Fibroblast of mammary gland (primary cell): ENCODE measurements around the gene RBM15B.

Source experiments
- DNase-seq: peaks from one replicate; pipeline ENCODE4 v3.0.0-alpha.2; 2010; ENCODE audit warnings: low read depth
- H3K4me3 ChIP-seq: 2 replicates; pipeline ENCODE4 v1.5.1; 2011; ENCODE audit warnings: low read depth, mild to moderate bottlenecking, low read length, moderate library complexity; ENCODE audit not compliant: control insufficient read depth
- CTCF ChIP-seq: conservative IDR thresholded peaks from 2 replicates; pipeline ENCODE4 v1.5.1; 2011; ENCODE audit warnings: low read depth, low read length, inconsistent platforms; ENCODE audit not compliant: control insufficient read depth, insufficient read depth

Gene RBM15B

DNA sequence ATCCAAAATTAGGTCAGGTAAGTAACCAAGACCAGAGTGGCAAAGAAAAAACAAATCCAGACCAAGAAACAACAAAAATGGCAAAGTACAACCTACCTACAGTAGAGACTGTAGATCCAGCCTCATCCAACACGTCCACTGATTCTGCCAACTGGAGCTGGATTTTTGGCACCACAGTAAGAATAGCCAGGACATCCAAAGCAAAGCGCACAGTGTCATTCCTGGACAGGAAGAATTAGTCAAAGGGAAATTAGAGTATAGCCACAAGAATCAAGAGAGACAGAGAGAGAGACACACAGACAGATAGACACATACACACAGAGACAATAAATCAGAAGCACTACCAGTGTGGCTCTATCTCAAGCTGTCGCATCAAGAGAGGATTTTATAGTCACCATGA lies 31.1 kb downstream of the RBM15B start:
- TF ChIP-seq CTCF: no peak
- H3K4me3 ChIP-seq: no peak overlapping the region
- no peak for DNase-seq

GRCh38 chr3:51426921-51427320 lies 35.8 kb downstream of the RBM15B start:
- H3K4me3 ChIP-seq: no peak overlapping the region
- TF ChIP-seq CTCF: no peak
- DNase-seq: no peak

DNA sequence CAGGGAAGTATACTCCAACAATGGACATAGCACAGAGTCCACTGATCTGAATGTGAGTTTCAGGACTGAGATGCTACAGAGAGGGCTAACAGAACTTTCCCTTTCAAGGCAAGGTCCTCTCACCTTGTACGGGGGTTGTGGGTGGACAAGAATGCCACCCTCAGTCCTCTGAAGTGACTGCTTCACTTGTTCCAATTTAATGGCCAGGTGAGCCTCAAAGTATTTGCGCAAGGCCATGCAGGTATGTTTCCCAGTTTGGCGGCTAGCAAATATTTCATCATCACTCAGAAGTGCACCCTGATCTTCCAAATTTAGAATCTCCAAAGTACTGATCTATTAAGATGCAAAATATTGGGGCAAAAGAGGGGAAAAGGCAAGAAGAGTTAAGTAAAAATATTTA lies 38.1 kb downstream of the RBM15B start:
- DNase-seq: no peak
- H3K4me3 ChIP-seq: no peak overlapping the region
- TF ChIP-seq CTCF: no peak

DNA sequence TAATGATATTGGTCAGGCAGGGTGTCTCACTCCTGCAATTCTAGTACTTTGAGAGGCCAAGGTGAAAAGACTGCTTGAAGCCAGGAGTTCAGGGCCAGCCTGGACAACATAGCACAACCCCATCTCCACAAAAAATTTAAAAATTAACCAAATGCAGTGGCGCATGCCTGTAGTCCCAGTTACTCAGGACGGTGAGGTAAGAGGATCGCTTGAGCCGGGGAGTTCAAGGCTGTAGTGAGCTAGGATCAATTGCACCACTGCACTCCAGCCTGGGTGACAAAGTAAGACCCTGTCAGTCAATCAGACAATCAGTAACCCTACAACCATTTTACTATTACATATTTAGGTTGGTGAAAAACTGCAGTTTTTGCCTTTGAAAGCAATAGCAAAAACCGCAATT lies 43.0 kb downstream of the RBM15B start:
- no peak for TF ChIP-seq CTCF
- DNase-seq: no peak
- H3K4me3 ChIP-seq: no peak overlapping the region

GRCh38 chr3:51434746-51435327 lies 43.8 kb downstream of the RBM15B start:
- DNase-seq: peak; percentile 69
- peak; percentile 83 for TF ChIP-seq CTCF
- no peak overlapping the region for H3K4me3 ChIP-seq

DNA sequence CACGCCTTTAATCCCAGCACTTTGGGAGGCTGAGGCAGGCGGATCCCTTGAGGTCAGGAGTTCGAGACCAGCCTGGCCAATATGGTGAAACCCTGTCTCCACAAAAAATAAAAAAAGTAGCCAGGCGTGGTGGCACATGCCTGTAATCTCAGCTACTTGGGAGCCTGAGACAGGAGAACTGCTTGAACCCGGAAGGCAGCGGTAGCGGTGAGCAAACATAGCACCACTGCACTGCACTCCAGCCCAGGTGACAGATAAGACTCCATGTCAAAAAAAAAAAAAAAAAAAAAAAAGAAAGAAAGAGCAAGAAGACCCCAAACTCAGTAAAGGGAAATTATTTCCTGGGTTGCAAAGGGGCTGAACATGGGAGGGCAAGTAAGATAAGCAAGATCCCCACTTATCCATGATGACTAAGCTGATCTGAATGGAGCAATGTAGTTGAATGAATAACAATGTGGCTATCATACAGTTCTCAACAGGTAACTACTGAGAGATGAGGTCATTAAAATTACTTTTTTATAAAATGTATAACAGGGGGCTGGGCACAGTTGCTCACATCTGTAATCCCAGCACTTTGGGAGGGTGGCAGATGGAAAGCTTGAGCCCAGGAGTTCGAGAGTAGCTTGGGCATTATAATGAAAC lies 46.0 kb downstream of the RBM15B start:
- H3K4me3 ChIP-seq: no peak overlapping the region
- no peak for DNase-seq
- no peak for TF ChIP-seq CTCF
